CD14-positive monocyte (primary cell): ENCODE data around the gene SDK1. TPM values are rescaled to one million over a fixed set of nuclear protein-coding genes. Genes with fewer than 3 reads are reported as not detected.

Source experiments
- DNase-seq, 3 donors: peaks; one replicate each; pipeline ENCODE4 v3.0.0-alpha.2; 2011 to 2022
- H2AFZ ChIP-seq: 2 replicates; pipeline ENCODE4 v1.6.0; 2012; ENCODE audit warnings: mild to moderate bottlenecking, low read depth, low read length, inconsistent platforms; ENCODE audit not compliant: insufficient read depth, poor library complexity, severe bottlenecking
- H3K27ac ChIP-seq, 2 donors: 1 replicate in 1 of 2; 2 replicates in 1 of 2; pipeline ENCODE4 v1.5.1; 2012 to 2013; ENCODE audit warnings: low read length in 2 of 2, control low read depth in 1 of 2, inconsistent platforms in 1 of 2, low read depth in 1 of 2, mild to moderate bottlenecking in 1 of 2
- H3K27me3 ChIP-seq, 2 donors: one replicate each; pipeline versions ENCODE4 v1.6.0 to v1.6.1; 2011 to 2013; ENCODE audit warnings: low read length in 2 of 2; ENCODE audit not compliant: control insufficient read depth in 2 of 2, insufficient read depth in 2 of 2
- H3K36me3 ChIP-seq, 2 donors: replicated peaks in 1 of 2; 1 replicate in 1 of 2; 2 replicates in 1 of 2; pipeline versions ENCODE4 v1.5.1 to v1.6.1; 2012 to 2013; ENCODE audit warnings: low read length in 2 of 2, control low read depth in 1 of 2, inconsistent platforms in 1 of 2, mild to moderate bottlenecking in 1 of 2; ENCODE audit not compliant: insufficient read depth in 2 of 2, control insufficient read depth in 1 of 2
- H3K4me1 ChIP-seq, 2 donors: 1 replicate in 1 of 2; 2 replicates in 1 of 2; pipeline versions ENCODE4 v1.5.1 to v1.6.1; 2012 to 2013; ENCODE audit warnings: low read length in 2 of 2, control low read depth in 1 of 2, inconsistent platforms in 1 of 2, mild to moderate bottlenecking in 1 of 2, moderate library complexity in 1 of 2; ENCODE audit not compliant: insufficient read depth in 2 of 2, control insufficient read depth in 1 of 2
- H3K4me2 ChIP-seq: replicated peaks from 2 replicates; pipeline ENCODE3; 2012; ENCODE audit warnings: low read length, moderate library complexity, mild to moderate bottlenecking; ENCODE audit not compliant: poor library complexity, severe bottlenecking; ENCODE audit errors: extremely low read depth
- H3K4me3 ChIP-seq, 3 experiments: fragments of 200-600 bp in 1 of 3; sonication (generic) in 1 of 3; replicated peaks in 1 of 3; 1 replicate in 2 of 3; 2 replicates in 1 of 3; pipeline ENCODE4 v1.5.1; 2011 to 2013; ENCODE audit warnings: low read length in 3 of 3, mild to moderate bottlenecking in 3 of 3, control low read depth in 2 of 3, low read depth in 2 of 3, inconsistent platforms in 1 of 3, moderate library complexity in 1 of 3
- H3K79me2 ChIP-seq: 2 replicates; pipeline ENCODE4 v1.6.0; 2012; ENCODE audit warnings: mild to moderate bottlenecking, control low read depth, inconsistent platforms, low read length, moderate library complexity; ENCODE audit not compliant: insufficient read depth
- H3K9ac ChIP-seq: 2 replicates; pipeline ENCODE4 v1.6.0; 2017; ENCODE audit warnings: low read length, mild to moderate bottlenecking; ENCODE audit not compliant: insufficient read depth, poor library complexity, severe bottlenecking
- H3K9me3 ChIP-seq, 2 donors: replicated peaks in 1 of 2; 1 replicate in 1 of 2; 2 replicates in 1 of 2; pipeline versions ENCODE4 v1.5.1 to v1.6.1; 2012 to 2013; ENCODE audit warnings: low read length in 2 of 2, control low read depth in 1 of 2; ENCODE audit not compliant: control insufficient read depth in 1 of 2, insufficient read depth in 1 of 2
- H4K20me1 ChIP-seq: 2 replicates; pipeline ENCODE4 v1.6.0; 2012; ENCODE audit warnings: mild to moderate bottlenecking, low read length, control low read depth, moderate library complexity; ENCODE audit not compliant: insufficient read depth
- H3K27ac Mint-ChIP-seq, 7 donors: one replicate each; pipeline ENCODE4 v1.8.0; 2020; ENCODE audit warnings: mild to moderate bottlenecking in 7 of 7, mixed read lengths in 7 of 7, moderate library complexity in 6 of 7, inconsistent platforms in 2 of 7
- H3K27me3 Mint-ChIP-seq, 3 donors: one replicate each; pipeline ENCODE4 v1.8.0; 2021 to 2022; ENCODE audit warnings: low read depth in 3 of 3, mild to moderate bottlenecking in 3 of 3, mixed read lengths in 3 of 3, moderate library complexity in 3 of 3, inconsistent platforms in 1 of 3
- H3K36me3 Mint-ChIP-seq, 2 donors: one replicate each; pipeline ENCODE4 v1.8.0; 2020; ENCODE audit warnings: mixed read lengths in 2 of 2, inconsistent platforms in 1 of 2, mild to moderate bottlenecking in 1 of 2
- H3K4me1 Mint-ChIP-seq: one replicate; pipeline ENCODE4 v1.8.0; 2020; ENCODE audit warnings: mild to moderate bottlenecking, mixed read lengths
- H3K4me3 Mint-ChIP-seq, 2 donors: one replicate each; pipeline ENCODE4 v1.8.0; 2020; ENCODE audit warnings: mild to moderate bottlenecking in 2 of 2, mixed read lengths in 2 of 2, moderate library complexity in 1 of 2
- H3K9me3 Mint-ChIP-seq, 7 donors: one replicate each; pipeline ENCODE4 v1.8.0; 2020 to 2022; ENCODE audit warnings: mixed read lengths in 7 of 7, mild to moderate bottlenecking in 6 of 7, moderate library complexity in 6 of 7, inconsistent platforms in 2 of 7
- CTCF ChIP-seq: fragments of 200-600 bp; IDR thresholded peaks from one replicate; pipeline ENCODE4 v1.8.0; 2022; ENCODE audit warnings: antibody characterized with exemption, mild to moderate bottlenecking
- WGBS: methylation state at CpG from one replicate; pipeline ENCODE4 v1.1.5; 2013; ENCODE audit warnings: missing lambda C conversion rate; ENCODE audit not compliant: insufficient coverage; 5-methylcytosine and 5-hydroxymethylcytosine counted together
- intact Hi-C, 2 donors: fragments of 100-400 bp; cut with micrococcal nuclease; formaldehyde crosslinking; loops; one replicate each; pipeline versions ENCODE4 v1.15.0 to v1.15.1; 2023
- polyA plus RNA-seq, 3 donors: library from polyadenylated mRNA; depleted of rRNA in 1 of 3; unstranded in 2 of 3; stranded (reverse) in 1 of 3; fragments of 300-500 nt in 2 of 3; fragments of >200 nt in 1 of 3; fragmentation: Illumina TruSeq in 2 of 3; gene quantifications; 1 replicate in 2 of 3; 2 replicates in 1 of 3; pipeline ENCODE4 v1.2.3, GENCODE V29; 2012 to 2021

SDK1 gene
- polyA plus RNA-seq, 3 donors: 0.01 TPM; not detected in 2

DNA sequence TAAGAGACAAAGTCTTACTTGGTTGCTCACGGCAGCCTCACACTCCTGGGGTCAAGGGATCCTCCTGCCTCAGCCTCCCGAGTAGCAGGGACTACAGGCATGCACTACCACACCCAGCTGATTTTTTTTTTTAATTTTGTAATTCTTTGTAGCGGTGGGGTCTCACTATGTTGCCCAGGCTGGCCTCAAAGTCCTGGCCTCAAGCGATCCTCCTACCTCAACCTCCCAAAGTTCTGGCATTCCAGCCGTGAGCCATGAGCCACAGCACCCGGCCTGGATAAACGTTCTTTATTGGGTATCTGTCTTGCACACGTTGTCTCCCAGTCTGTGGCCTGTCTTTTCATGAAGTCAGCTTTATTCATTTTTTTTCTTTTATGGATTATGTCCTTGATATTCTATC is 744.9 kb downstream of the SDK1 start:
- peaks cover 0 to 3% (median 2%) of the 10 kb centered on the region in 3 donors for H3K27me3 Mint-ChIP-seq
- H3K36me3 ChIP-seq: no peaks in the 10 kb centered on the region
- H2AFZ ChIP-seq: no peak overlapping the region
- H3K4me2 ChIP-seq: no peak overlapping the region
- no peaks in the 10 kb centered on the region for H3K4me1 Mint-ChIP-seq
- H3K9me3 Mint-ChIP-seq: peaks cover 0 to 9% (median 3%) of the 10 kb centered on the region in 7 donors
- 95% methylated on average over 4 of the region's 8 CpGs for WGBS
- peaks cover 0 to 3% of the 10 kb centered on the region in 2 donors for H3K9me3 ChIP-seq
- H3K36me3 Mint-ChIP-seq: no peaks in the 10 kb centered on the region
- intact Hi-C loops: no loop called here
- no peak for DNase-seq
- no peaks in the 10 kb centered on the region for H4K20me1 ChIP-seq
- H3K27me3 ChIP-seq: no peaks in the 10 kb centered on the region
- no peaks in the 10 kb centered on the region for H3K79me2 ChIP-seq
- TF ChIP-seq CTCF: no peak
- H3K4me1 ChIP-seq: no peaks in the 10 kb centered on the region
- no peak overlapping the region for H3K9ac ChIP-seq
- no peak overlapping the region for H3K4me3 Mint-ChIP-seq
- H3K4me3 ChIP-seq: no peak overlapping the region
- H3K27ac ChIP-seq: no peak overlapping the region
- no peak overlapping the region for H3K27ac Mint-ChIP-seq

DNA sequence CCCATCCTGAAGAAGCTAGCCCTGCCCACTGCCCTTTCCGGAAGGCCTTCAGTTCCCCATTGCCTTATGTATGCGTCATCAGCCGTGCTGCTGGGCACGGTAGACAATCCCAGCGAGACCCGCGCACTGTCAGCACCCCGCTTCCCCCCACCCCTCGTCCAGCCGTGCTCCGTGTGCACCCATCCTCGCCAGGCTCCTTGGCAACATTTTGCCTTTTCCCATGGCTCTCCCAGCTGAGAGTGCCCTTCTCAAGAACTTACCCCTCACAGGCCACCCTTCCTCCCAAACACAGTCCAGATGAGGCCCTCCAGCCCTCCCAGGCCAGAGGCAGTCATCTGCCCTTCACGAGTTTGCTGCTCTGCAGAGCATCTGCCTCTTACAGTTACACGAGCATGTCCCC is 747.3 kb downstream of the SDK1 start:
- no peak for TF ChIP-seq CTCF
- no peaks in the 10 kb centered on the region for H3K27me3 ChIP-seq
- intact Hi-C loops: no loop called here
- no peak overlapping the region for H3K4me2 ChIP-seq
- no peak overlapping the region for H3K4me3 Mint-ChIP-seq
- H3K27ac ChIP-seq: no peak overlapping the region
- 96% methylated on average over 12 of the region's 14 CpGs for WGBS
- H3K9ac ChIP-seq: no peak overlapping the region
- H3K36me3 Mint-ChIP-seq: no peaks in the 10 kb centered on the region
- no peaks in the 10 kb centered on the region for H3K36me3 ChIP-seq
- no peak overlapping the region for H3K27ac Mint-ChIP-seq
- H2AFZ ChIP-seq: no peak overlapping the region
- DNase-seq: no peak
- H3K4me1 Mint-ChIP-seq: no peaks in the 10 kb centered on the region
- no peaks in the 10 kb centered on the region for H4K20me1 ChIP-seq
- peaks cover 0 to 6% of the 10 kb centered on the region in 2 donors for H3K9me3 ChIP-seq
- no peak overlapping the region for H3K4me3 ChIP-seq
- peaks cover 1 to 10% (median 7%) of the 10 kb centered on the region in 7 donors for H3K9me3 Mint-ChIP-seq
- H3K27me3 Mint-ChIP-seq: peaks cover under 1 to 5% (median 2%) of the 10 kb centered on the region in 3 donors
- H3K4me1 ChIP-seq: no peaks in the 10 kb centered on the region
- no peaks in the 10 kb centered on the region for H3K79me2 ChIP-seq
